ENCODE results near the gene CCDC32.

The CCDC32 gene

GRCh38 chr15:40565333-40566238 lies 744 bp upstream of the CCDC32 start:
- no peak for DNase-seq

- DNase-seq, result no peak
Measured at GRCh38 chr15:40563426-40563825, 1.4 kb downstream of the CCDC32 start.

- DNase-seq, result no peak
Measured at GRCh38 chr15:40562691-40563090, 2.2 kb downstream of the CCDC32 start.

- no peak for DNase-seq
Measured at GRCh38 chr15:40558952-40559742, 5.7 kb downstream of the CCDC32 start.

GRCh38 chr15:40555876-40556275 lies 9.0 kb downstream of the CCDC32 start:
- no peak for DNase-seq

- no peak for DNase-seq
Measured at GRCh38 chr15:40554161-40554525, 10.7 kb downstream of the CCDC32 start.

- no peak for DNase-seq
Measured at GRCh38 chr15:40550341-40551037, 14.4 kb downstream of the CCDC32 start.

GRCh38 chr15:40549894-40550293 lies 14.9 kb downstream of the CCDC32 start:
- DNase-seq, result no peak

GRCh38 chr15:40548610-40549009 lies 16.2 kb downstream of the CCDC32 start:
- DNase-seq, result no peak

- no peak for DNase-seq
Measured at GRCh38 chr15:40545457-40545856, 19.4 kb downstream of the CCDC32 start.

GRCh38 chr15:40543631-40544294 lies 21.1 kb downstream of the CCDC32 start:
- no peak for DNase-seq

- no peak for DNase-seq
Measured at GRCh38 chr15:40543082-40543481, 21.8 kb downstream of the CCDC32 start.

GRCh38 chr15:40538976-40539375 lies 25.9 kb downstream of the CCDC32 start:
- no peak for DNase-seq

GRCh38 chr15:40536501-40536900 lies 28.3 kb downstream of the CCDC32 start:
- no peak for DNase-seq

- DNase-seq, result no peak
Measured at GRCh38 chr15:40534371-40534770, 30.5 kb downstream of the CCDC32 start.

GRCh38 chr15:40533763-40534364 lies 31.0 kb downstream of the CCDC32 start:
- no peak for DNase-seq

GRCh38 chr15:40528801-40529200 lies 36.0 kb downstream of the CCDC32 start:
- DNase-seq, result no peak

- no peak for DNase-seq
Measured at GRCh38 chr15:40525855-40526254, 39.0 kb downstream of the CCDC32 start.

- DNase-seq, result no peak
Measured at GRCh38 chr15:40523611-40524010, 41.2 kb downstream of the CCDC32 start.

- no peak for DNase-seq
Measured at GRCh38 chr15:40516322-40516721, 48.5 kb downstream of the CCDC32 start.

- no peak for DNase-seq
Measured at GRCh38 chr15:40513609-40514008, 51.2 kb downstream of the CCDC32 start.

- DNase-seq, result no peak
Measured at GRCh38 chr15:40512440-40512839, 52.4 kb downstream of the CCDC32 start.

Measured in activated CD4-positive, alpha-beta T cell treated with anti-CD3 and anti-CD28 coated beads, Interleukin-2, amount 50 U/mL, for 48 hours (primary cell).